ENCODE measurements around the gene SLX4IP.

SLX4IP gene

DNA sequence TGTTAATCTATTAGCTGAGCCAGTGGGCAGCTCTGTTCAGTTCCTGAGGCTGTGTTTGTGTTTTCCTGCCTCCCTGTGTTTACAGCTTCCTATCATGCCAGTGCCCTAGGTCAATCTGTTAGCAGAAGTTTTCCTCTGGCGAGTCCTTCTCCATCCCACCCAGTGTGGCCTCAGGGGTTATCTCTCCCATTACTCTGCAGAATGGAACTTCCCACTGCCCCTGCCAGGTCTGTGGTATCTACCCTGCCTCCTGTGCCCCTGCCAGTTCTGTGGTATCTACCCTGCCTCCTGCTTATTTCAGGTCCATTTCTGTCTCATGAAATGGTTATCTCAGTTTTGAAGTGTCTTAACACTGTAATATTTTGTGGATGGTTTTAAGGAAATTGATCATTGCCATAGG, 63.1 kb downstream of the SLX4IP start:
- DNase-seq = no peak

DNA sequence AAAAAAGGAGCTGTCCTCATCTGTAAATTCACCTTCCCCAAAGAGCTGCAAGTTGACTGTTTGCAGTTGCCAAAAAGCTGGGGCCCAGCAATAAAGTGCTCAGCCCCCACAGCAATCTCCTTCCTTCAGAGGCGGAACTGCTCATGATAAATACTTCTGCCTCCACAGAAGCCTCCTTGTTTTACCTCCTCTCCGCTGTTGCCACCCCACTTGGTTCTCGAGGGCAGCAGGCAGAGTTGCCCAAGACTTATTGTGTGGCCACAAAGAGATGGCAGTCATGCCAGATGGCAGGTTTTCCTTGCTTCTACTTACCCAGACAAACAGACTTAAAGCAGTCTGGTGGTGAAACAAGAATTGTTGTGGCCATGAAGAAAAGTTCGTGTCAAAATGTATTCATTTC, 66.3 kb downstream of the SLX4IP start:
- peak; percentile 29 to 33 for DNase-seq

DNA sequence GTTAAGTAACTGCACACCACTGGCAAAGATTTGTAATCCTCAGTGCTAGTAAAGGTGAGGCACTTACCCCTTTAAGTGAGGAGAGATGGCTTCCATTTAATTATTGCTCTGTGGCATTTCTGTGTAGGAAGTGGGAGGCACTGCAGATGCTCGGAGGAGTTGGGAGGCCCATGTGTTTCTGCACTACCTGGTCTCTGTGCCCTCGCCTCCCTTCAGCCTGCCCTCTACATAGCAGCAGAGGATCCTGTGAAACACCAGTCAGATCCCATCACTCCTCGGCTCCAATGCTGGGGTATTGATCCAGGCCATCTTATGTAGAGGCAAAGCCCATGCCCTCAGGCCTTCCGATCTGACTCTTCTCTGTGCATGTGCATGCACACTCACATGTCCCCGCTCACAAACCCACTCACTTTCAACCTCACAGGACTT, 67.0 kb downstream of the SLX4IP start:
- DNase-seq = peak; percentile 34 to 45

DNA sequence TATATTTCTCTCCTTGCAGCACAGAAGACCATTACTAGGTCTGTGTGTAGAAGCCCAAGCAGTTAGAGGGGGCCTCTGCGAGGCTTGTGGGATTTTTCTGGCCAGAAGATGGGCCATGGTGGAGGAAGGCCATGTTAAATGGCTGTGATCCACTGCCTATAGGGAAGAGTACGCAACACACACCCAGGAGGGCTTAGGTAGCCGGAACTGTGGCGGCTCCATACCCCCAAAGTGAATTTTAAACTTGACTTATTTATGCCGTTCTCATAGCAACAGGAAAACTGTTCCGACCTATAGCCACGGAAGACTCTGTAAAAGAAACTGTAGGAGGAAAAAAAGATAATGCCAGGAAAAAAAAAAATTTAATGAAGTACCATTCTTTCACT, 69.5 kb downstream of the SLX4IP start:
- no peak for DNase-seq

DNA sequence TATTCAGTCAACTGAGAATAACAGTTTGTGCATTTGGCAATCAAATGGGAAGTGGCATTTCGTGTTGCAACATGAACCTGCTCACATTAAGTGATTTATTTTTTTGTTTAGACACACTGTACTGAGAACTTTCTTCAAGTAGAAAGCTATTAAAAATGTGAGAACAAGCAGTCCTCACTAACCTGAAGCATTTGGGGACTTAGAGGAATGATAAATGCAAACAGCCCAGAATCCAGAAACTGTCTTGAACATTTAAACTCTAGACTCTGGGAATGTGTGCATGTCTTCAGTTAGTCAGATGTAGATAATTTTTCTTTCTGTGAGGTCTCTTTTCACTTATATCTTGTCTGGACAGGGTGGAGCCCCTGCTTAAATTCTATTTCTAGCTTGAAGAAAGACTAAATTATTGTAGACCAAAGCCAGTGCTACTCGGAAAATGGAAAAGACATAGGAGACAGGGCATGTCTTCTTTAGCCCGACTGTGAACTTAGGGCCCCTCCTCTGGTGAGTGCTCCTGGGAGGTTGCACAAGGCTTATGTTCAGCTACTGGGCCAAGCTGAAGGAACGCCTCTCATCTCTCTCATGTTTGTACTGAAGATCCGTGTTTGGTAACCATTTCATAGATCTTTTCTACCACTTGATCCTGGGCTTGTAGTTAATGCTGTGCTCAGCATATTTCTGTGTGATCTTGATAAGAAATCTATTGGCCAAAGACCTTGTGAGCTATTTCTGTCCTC, 70.1 kb downstream of the SLX4IP start:
- DNase-seq = no peak

DNA sequence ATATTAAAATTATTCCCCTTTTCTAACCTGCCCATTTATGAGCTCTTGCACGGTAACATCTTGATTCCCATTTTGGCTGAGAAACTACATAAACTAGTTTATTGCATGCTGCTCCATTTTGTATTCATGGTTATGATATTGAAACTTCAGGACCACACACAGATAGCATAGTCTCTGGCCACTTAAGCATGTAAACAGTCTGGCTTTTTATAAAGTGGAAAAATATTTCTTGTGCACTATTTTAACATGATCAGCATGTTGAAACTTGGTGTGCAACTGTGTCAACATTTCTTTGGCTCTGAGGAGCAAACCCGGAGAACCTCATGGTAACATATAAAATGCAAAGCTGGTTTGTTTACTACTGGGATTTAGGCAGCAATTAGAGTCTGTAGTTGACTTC, 70.7 kb downstream of the SLX4IP start:
- no peak for DNase-seq

DNA sequence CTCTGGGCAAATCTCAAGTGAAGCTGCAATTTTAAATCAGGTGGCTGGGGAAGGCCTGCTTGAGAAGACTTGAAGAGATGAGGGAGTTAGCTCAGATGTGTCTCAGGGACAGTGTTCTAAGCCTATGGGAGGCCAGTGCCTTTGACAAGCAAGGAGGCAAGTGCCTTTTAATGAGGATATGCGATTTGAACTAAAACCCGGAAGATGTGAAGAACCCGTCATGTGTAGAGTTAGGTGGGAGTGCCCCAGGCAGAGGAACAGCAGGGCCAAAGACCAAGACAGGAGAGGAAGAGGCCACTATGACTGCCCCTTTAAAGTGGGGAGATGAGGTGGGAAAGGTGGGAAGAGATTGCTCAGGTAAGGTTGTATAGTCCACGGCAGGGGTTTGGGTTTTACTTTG, 71.9 kb downstream of the SLX4IP start:
- no peak for DNase-seq

DNA sequence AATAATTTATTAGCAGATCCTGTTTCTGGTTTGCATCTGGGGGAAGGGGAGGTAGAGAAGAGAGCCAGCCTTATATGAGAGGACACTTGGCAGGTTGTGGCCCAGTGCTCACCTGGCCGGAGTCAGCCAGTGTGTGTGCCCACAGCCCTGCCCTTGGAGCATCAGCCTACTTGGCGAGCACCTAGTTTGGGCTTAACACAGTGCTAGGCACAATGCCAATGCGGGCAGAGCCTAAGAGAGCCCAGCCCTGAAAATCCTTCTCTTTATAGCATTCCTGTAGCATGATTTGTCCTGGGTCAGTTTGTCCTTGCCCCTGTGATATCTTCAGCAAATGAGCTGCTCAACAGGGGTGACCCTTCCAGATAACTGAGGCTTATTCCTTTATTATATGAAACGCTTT, 73.0 kb downstream of the SLX4IP start:
- DNase-seq = no peak

DNA sequence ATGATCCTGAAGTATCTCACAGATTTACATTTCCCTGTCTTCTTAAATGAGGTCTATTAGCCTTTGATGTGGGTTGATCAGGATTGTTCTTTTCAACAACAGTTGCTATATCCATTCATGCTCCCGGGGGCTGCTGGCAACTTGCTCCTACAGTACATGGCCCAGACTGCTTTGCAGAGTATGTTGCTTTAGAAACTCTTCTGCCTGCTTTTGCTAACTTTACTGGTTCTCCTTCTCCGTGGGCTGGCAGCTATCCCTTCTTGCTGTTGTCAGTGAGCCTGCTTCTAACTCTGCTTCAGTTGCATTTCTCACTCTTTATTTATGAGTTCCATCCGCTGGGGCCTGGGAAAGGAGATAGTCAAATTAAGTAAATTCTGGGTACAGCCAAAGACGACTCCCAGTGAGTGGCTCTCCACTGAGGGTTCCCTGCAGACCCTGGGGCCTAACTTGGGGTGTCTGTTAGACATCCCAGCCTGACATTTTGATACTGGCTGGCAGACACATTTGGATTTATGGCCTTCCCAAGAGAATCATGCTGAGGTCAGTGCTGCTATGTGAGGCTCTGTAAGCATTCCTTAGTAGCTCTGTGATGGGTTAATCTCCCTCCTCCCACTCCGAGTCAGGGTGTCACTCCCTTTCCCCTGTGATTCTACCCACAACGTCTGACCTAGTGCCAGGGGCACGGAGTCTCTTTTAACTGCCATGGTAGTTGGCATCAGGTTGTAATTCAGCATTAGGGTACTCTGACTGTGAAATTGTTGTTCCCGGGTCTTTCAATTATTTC, 73.6 kb downstream of the SLX4IP start:
- DNase-seq = no peak

DNA sequence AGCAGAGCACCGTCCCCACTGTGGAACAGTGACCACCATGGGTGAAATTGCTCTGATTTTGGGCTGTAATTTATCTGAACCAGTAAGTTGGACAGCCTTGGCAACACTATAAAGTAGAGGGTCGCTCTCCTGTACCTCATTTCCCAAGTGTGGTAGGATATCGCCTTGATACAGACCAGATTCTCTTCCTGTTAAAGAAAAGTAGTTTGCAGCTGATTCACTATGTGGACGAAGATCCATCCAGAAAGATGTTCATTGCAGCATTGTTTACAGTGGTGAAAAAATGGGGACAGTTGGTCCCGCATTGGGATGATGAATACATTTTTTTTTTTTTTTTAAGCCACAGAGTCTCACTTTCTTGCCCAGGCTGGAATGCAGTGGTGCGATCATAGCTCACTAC, 74.3 kb downstream of the SLX4IP start:
- DNase-seq = no peak

DNA sequence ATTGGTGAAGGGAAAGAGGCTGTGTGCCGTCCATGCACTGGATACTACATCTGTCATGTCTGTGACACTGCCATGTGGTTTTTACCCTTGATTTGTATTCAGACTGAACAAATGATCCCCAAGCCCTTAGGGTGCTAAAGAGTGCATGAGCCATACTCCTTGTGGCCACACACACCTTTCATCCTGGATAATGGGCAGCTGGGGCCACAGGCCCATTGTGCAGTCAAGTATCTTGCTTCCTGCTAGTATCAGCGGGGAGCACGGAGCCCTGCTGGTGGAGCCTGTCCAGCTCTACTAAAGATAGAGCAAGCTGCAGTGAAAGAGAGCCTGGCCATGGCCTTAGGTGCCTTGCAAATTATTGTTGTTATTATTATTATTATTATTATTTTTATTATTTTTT, 75.1 kb downstream of the SLX4IP start:
- no peak for DNase-seq

DNA sequence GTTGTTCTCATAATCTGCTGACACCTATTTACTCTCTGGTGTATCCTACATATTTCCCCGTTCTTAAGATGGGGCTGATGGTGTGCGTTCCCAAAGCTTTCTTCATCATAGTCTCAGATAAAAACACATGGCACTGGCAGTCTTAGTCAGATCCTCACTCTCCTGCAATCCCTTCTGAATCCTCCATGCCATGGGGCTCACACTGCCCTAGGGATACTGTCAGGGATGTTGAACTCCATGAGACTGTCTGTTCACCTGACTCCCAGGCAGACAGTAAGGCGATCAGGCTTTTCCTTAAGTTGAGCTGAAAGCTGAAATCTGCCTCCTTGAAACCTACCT, 76.0 kb downstream of the SLX4IP start:
- no peak for DNase-seq

DNA sequence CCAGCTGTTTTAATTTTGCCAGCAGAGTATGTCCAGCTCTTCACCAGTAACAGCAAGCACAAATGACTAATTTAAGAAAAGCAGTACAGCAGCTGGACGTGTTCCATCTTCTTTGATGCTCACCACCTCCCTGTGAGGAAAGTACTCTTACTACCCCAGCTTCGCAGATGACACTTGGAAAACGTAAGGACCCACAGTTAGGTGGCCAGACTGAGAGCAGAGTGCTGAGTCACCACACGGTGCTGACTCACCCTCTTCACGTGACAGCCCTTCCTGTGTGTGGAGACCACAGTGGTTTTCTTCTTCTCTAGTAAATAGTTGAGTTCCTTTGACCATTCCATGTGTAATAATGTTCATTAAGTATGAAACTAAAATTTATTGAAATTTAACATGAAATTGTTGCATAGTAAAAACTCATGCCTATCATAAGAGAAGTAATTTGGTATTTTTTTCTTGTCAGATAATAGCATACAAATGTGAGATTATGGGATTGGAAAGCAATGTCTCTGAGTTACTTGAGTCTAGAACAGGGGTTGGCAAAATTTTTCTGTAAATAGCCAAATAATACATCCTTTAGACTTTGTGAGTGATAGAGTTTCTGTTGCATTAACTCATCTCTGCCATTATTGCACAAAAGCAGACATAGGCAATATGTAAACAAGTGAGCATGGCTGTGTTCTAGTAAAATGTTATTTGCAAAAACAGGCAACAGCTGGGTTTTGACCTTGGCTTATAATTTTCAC, 76.6 kb downstream of the SLX4IP start:
- peak; percentile 76 to 79 for DNase-seq

DNA sequence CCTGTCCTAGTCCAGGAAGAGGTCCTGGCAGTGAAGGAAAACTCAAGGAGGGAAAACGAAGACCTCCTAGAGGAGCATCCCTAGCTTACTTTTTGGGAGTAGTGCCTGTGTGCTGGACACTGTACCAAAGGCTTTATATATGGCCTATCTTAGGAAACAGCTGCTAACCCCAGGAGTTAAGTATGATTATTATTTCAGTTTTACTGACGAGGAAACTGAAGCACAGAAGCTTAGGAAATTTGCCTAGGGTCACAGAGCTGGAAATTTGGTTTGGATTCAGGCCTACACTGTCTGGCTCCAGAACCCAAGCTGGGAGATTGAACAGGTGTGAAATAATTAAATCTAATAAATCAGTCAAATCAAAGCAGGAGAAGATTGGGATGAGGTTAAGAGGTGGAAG, 78.0 kb downstream of the SLX4IP start:
- DNase-seq = no peak

DNA sequence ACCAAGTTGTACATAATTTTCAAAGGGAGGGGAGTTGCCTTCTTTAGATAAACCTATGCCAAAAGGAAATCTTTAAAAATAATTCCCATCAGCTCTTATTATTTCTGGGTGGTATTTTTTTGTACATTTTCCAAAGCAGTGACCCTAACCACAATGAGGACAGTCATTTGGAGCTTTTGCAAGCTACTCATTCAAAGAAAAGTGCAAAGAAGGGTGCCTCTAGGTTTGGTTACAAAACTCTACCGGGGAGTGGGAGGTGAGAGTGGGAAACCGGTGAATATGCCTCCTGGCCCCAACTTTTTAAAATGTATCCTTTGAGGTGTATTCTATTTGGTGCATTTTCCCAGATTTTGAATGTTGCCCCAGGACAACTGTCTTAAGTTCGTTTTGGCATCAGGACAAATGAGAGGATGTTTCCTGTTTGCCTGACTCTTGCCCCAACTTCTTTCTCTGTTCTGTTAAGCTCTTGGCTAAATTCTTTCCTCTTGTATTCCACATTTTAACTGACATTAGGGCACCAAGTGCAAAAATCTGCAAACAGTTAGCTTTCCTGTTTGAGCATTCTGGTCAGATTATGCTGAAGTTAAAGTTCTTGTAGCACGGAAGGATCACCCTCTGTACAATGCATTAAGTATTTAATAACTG, 78.9 kb downstream of the SLX4IP start:
- DNase-seq = no peak

DNA sequence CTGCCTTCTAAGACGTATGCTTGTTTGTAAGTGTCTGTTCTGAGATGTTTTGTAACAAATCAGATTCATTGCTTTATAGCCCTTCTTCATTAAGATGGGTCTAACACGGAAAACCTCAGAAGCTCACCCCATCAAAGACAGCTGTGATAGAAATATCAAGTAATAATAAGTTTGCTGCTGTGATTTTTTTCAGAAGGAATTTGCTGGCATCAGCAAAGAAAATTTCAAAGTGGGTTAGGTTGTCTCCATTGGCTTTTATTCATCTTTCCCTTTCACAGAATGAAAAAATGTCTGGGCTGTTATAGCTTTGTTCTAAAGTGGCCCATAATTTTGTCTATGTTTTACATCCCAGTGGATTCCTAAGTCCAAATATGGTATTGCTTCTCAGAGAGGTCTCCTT, 81.4 kb downstream of the SLX4IP start:
- DNase-seq = no peak

DNA sequence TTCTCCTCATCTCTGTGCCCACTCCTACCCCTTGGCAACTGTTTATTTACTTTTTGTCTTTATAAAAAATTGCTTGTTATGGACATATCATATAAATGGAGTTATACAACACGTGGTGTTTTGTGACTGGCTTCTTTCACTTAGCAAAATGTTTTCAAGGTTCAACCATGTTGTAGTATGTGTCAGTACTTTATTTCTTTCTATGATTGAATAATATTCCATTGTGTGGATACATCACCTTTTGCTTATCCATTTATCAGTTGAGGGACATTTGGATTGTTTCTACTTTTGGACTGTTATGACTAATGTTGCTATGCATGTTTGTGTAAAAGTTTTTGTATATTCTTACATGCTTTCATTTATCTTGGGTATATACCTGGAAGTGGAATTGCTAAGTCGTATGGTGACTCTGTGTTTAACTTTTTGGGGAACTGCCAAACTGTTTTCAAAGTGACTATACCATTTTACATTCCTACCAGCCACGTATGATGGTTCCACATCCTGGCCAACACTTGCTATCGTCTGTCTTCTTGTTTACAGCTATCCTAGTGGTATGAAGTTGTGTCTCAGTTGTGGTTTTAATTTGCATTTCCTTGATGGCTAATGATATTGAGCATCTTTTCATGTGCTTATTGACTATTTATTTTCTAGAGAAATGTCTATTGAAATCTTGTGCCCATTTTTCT, 84.4 kb downstream of the SLX4IP start:
- DNase-seq = no peak

DNA sequence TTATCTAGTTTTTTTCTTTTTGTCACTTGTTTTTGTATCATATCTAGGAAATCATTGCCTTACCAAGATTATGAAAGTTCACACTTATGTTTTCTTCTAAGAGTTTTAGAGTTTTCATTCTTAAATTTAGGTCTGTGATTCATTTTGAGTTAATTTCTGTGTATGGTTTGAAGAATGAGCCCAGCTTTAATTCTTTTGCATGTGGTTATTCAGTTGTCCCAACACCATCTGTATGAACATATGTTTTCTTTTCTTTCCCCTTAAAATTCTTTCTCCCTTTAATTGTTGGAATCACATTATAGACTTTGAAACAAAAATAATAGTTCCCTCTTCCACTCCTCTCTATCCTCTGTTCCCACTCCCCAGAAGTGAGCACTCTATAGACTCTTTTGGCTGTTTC, 85.4 kb downstream of the SLX4IP start:
- DNase-seq = no peak

DNA sequence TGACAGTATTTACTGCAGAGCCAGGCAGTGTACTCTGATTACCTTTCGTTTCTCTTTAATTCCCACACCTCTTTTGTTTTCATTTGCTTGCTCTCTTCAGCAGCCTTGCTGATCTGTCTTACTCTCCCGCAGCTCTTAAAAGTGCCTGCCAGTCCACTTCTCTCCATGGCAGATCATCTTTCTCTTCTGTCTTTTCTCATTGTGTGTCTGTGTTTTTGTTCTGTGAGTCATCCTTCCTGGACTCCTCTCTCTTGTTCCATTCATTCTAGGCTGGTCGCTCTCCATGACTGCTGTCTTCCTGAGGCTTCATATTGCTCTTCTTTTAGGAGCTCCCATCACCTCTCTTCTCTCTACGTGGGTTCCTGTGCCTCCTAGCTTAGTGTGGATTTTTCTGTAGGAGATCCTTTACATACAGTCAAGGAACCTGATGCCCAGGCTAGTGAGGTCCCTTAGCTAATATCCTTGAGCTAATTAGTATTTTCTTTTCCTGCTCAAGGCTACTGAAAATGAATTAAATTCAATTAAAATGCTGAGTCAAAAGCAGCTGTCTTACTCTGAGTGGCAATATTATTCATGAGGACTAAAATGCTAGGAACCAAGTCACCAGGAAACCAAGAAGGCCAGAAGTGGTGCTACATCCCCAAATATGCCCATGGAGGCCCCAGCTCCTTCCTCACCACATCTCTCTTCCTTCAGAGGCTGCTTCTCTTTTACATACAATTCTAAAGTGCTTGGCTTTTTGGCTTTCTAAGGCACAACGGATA, 86.1 kb downstream of the SLX4IP start:
- no peak for DNase-seq

DNA sequence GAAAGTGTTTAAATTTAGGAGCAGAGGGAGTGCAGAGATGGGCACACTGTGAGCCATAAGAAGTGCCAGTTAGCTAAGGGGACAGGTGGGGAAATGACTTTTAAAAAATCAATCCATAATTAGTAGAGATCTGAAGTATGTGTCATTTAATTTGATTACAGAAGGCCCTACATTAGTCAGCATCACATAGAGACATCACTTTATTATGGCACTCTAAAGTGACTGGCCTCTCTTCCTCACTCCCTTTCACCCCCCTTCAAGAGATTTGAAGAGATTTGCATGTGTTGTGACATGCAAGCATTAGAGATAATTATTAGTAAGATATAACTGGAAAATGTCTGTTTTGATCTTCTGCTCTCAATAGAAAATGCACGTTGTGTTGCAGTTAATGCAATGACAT, 86.7 kb downstream of the SLX4IP start:
- no peak for DNase-seq

DNA sequence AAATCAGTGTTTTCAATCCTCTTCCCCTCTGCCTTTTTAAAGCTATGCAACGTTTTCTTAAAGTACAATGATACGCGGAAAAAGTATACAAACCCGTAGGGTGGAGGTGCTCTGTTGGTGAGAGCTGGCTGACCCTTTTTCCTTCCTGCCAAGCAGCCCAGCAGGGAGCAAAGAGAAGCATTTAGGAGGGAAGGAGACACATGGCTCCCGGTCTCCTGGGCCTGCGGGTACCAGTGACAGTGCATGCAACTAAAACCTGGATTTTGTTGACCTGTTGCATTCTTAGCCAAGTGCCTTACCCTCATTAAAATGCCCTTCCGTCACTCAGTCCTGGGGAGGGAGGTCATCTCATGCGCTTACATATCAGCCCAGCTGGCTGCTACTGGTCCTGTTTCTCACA, 87.2 kb downstream of the SLX4IP start:
- no peak for DNase-seq

DNA sequence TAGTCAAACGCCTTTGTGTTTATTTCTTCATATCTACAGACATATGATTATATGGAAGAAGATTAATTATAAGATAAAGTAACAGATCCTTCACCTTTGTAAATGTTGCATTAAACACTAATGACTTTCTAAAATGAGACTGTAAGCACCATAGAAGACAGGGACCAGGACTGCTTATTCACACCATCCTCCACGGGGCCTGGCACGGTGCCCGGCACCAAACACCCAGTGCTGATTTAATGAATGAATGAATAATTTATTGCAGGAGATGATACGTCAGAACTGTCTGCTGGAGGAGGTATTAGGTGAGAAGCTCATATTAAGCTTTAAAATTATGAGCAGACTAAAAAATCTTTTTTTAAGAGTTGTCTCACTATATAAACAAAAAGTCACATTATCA, 88.3 kb downstream of the SLX4IP start:
- DNase-seq = no peak

Measured in activated T-cell treated with anti-CD3 and anti-CD28 coated beads, Interleukin-2, amount 50 U/mL, for 48 hours (primary cell).